Osteocyte (in vitro differentiated cells): ENCODE measurements around the gene CCDC142. TPM values are rescaled to one million over a fixed set of nuclear protein-coding genes. Genes with fewer than 3 reads are reported as not detected.

Experiments
- DNase-seq: peaks from one replicate; pipeline ENCODE4 v3.0.0; 2021; ENCODE audit warnings: mixed read lengths; ENCODE audit not compliant: unreplicated experiment; ENCODE audit errors: extremely low spot score
- H3K27ac Mint-ChIP-seq: one replicate; pipeline ENCODE4 v1.8.0; 2021; ENCODE audit warnings: mild to moderate bottlenecking, mixed read lengths; ENCODE audit not compliant: unreplicated experiment
- H3K27me3 Mint-ChIP-seq: one replicate; pipeline ENCODE4 v1.8.0; 2021; ENCODE audit warnings: mixed read lengths; ENCODE audit not compliant: unreplicated experiment
- H3K36me3 Mint-ChIP-seq: one replicate; pipeline ENCODE4 v1.8.0; 2021; ENCODE audit warnings: mixed read lengths; ENCODE audit not compliant: unreplicated experiment
- H3K4me1 Mint-ChIP-seq: one replicate; pipeline ENCODE4 v1.8.0; 2021; ENCODE audit warnings: mixed read lengths; ENCODE audit not compliant: unreplicated experiment
- H3K4me3 Mint-ChIP-seq: one replicate; pipeline ENCODE4 v1.8.0; 2021; ENCODE audit warnings: mild to moderate bottlenecking, moderate library complexity, mixed read lengths; ENCODE audit not compliant: unreplicated experiment
- H3K9me3 Mint-ChIP-seq: one replicate; pipeline ENCODE4 v1.8.0; 2021; ENCODE audit warnings: mixed read lengths; ENCODE audit not compliant: unreplicated experiment
- total RNA-seq: library from RNA; stranded (reverse); gene quantifications from 2 replicates; pipeline ENCODE4 v1.2.1, GENCODE V29; 2021
- TF ChIP-seq, protein P1 (sequence below): fragments of 200-600 bp; sonication (generic); IDR thresholded peaks from 2 replicates; pipeline ENCODE4 v1.5.0; 2021; ENCODE audit warnings: antibody characterized with exemption, mild to moderate bottlenecking, moderate library complexity

The CCDC142 gene
- total RNA-seq, 1 donor from 2014 or later = 20.6 TPM

- DNase-seq = peak; percentile 98
- peak within 1 kb of the TSS; percentile 99 for H3K4me3 Mint-ChIP-seq
- TF ChIP-seq, protein P1, sequence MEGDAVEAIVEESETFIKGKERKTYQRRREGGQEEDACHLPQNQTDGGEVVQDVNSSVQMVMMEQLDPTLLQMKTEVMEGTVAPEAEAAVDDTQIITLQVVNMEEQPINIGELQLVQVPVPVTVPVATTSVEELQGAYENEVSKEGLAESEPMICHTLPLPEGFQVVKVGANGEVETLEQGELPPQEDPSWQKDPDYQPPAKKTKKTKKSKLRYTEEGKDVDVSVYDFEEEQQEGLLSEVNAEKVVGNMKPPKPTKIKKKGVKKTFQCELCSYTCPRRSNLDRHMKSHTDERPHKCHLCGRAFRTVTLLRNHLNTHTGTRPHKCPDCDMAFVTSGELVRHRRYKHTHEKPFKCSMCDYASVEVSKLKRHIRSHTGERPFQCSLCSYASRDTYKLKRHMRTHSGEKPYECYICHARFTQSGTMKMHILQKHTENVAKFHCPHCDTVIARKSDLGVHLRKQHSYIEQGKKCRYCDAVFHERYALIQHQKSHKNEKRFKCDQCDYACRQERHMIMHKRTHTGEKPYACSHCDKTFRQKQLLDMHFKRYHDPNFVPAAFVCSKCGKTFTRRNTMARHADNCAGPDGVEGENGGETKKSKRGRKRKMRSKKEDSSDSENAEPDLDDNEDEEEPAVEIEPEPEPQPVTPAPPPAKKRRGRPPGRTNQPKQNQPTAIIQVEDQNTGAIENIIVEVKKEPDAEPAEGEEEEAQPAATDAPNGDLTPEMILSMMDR = no peak
- H3K9me3 Mint-ChIP-seq = no peaks in the 10 kb centered on the region
- H3K27me3 Mint-ChIP-seq = peaks cover 19% of the 10 kb centered on the region
- peak within 1 kb of the TSS; percentile 95 for H3K27ac Mint-ChIP-seq
- peaks cover 36% of the 10 kb centered on the region for H3K4me1 Mint-ChIP-seq
- H3K36me3 Mint-ChIP-seq = no peaks in the 10 kb centered on the region
These were observed 27.9 kb downstream of the CCDC142 start, which contains the start of gene INO80B for GRCh38 chr2:74454654-74455511. INO80B (plus strand) TSS chr2:74455087; CDS start chr2:74455117, 30 bp downstream.

DNA sequence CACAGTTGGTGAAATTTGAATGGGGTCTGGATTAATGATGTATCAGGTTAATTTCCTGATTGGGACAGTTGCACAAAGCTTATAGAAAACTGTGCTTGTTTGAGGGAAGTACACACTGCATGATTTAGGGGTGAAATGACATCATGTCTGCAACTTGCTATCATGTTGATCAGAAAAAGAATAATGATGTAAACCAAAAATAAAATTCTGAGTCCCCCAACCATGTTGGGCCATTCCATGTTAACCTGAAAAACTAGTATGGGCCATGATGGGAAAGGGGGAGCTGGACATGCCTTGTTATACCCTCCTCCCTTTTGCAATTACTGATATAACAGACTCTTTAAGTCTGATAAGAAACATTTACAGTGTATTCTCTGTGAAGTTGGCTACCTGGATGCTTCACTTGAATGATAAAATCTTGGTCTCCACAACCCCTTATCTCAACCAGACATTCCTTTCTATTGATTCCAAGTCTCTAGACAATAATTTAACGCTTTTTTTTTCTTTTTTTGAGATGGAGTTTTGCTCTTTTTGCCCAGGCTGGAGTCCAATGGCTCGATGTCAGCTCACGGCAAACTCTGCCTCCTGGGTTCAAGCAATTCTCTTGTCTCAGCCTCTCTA lies 32.1 kb downstream of the CCDC142 start:
- peaks cover 28% of the 10 kb centered on the region for H3K27me3 Mint-ChIP-seq
- peaks cover 14% of the 10 kb centered on the region for H3K4me1 Mint-ChIP-seq
- H3K4me3 Mint-ChIP-seq = no peak overlapping the region
- H3K27ac Mint-ChIP-seq = no peak overlapping the region
- no peak for DNase-seq
- TF ChIP-seq, protein P1 = no peak
- no peaks in the 10 kb centered on the region for H3K36me3 Mint-ChIP-seq
- no peaks in the 10 kb centered on the region for H3K9me3 Mint-ChIP-seq

DNA sequence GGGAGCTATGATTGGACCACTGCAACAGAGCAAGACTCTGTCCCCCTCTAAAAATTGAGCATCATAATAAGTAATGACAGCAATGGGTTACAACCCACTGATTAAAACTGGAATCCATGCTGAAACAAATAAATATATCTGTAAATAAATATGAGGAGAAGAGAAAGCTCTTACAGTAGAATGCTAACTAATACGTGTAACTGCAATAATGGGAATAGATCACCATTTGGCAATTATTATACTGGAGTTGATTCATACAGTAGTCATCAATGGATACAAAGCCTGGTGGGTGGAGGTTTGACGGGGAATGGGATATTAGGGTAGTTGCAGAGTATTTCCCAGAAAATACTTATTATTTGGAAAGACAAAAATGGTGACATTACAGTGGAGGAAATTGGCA lies 34.0 kb downstream of the CCDC142 start:
- TF ChIP-seq, protein P1 = no peak
- peaks cover 12% of the 10 kb centered on the region for H3K4me1 Mint-ChIP-seq

DNA sequence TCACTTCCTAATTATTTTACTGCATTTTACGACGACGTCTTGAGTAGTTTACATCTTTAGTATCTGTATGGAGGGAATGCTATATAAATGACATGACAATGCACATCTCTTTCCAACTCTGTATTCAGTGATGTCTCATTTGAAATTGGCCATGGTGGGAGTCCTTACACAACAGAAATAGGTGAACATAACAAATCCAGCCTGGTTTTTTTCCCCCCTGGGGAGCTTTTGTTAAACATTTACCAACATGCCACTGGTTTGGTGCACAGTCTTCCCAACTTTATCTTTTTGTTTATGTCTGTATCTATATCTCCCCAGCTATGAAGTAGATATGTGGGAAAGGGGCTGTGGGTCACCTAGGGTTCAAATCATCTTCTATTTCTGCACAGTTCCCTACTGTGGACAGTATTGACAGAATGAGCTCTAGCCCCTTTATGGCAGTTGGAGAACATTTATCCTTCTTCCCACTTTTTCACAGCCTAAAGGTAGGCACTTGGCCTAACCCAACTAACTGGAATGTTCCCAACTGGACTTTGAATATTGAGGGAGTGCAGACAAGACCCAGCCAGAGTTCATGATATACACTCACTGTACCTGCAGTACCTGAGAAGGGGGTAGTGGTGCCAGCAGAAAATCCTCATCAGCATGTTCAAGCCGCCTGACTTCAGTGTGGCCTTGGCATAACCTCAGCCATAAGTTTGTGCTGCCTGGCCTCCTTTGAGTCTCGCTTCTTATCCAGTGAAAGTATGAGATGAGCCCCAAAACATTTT lies 35.4 kb downstream of the CCDC142 start:
- peaks cover 31% of the 10 kb centered on the region for H3K27me3 Mint-ChIP-seq
- H3K4me3 Mint-ChIP-seq = no peak overlapping the region
- H3K36me3 Mint-ChIP-seq = no peaks in the 10 kb centered on the region
- H3K9me3 Mint-ChIP-seq = no peaks in the 10 kb centered on the region
- TF ChIP-seq, protein P1 = no peak
- H3K27ac Mint-ChIP-seq = no peak overlapping the region
- H3K4me1 Mint-ChIP-seq = peaks cover 12% of the 10 kb centered on the region
- no peak for DNase-seq

More for the DNA sequence above, 34.0 kb downstream of the CCDC142 start:
- Mint-ChIP-seq H3K9me3 (no peaks in the 10 kb centered on the region), H3K4me3 (no peak overlapping the region), H3K27ac (no peak overlapping the region), H3K27me3 (peaks cover 40% of the 10 kb centered on the region), H3K36me3 (no peaks in the 10 kb centered on the region)
- no peak for DNase-seq
